Measurements from ENCODE around the gene FCGR2B.
"Not testable (repeated sequence)": the region's sequence is repeated elsewhere in the genome, so short reads cannot be mapped to it uniquely, and the experiment has no call there.

The FCGR2B gene

GRCh38 chr1:161662684-161663339 lies at the start of gene FCGR2B:
FCGR2B (plus strand) TSS chr1:161663143; CDS start chr1:161663242, 99 bp downstream.
- FAIRE-seq = not testable (repeated sequence)

- FAIRE-seq = not testable (repeated sequence)
These were observed 46.5 kb upstream of the FCGR2B start for GRCh38 chr1:161616417-161616816.

- FAIRE-seq = not testable (repeated sequence)
These were observed 44.4 kb upstream of the FCGR2B start for GRCh38 chr1:161618517-161618916.

- FAIRE-seq = not testable (repeated sequence)
These were observed 42.5 kb upstream of the FCGR2B start for GRCh38 chr1:161620399-161620798.

GRCh38 chr1:161621181-161622000 lies 41.6 kb upstream of the FCGR2B start:
- FAIRE-seq = not testable (repeated sequence)

- not testable (repeated sequence) for FAIRE-seq
These were observed 40.9 kb upstream of the FCGR2B start for GRCh38 chr1:161622054-161622453.

- FAIRE-seq = not testable (repeated sequence)
These were observed 39.4 kb upstream of the FCGR2B start for GRCh38 chr1:161623401-161624051.

- not testable (repeated sequence) for FAIRE-seq
These were observed 38.3 kb upstream of the FCGR2B start for GRCh38 chr1:161624605-161625004.

GRCh38 chr1:161626445-161627146 lies 36.3 kb upstream of the FCGR2B start:
- FAIRE-seq = not testable (repeated sequence)

GRCh38 chr1:161630128-161630742 lies 32.7 kb upstream of the FCGR2B start:
- FAIRE-seq = not testable (repeated sequence)

GRCh38 chr1:161631076-161631475 lies 31.9 kb upstream of the FCGR2B start, which contains the start of gene FCGR3B:
FCGR3B (minus strand) TSS chr1:161631176; CDS start chr1:161631094, 82 bp downstream.
- no peak for FAIRE-seq

GRCh38 chr1:161634993-161635392 lies 27.9 kb upstream of the FCGR2B start:
- FAIRE-seq = not testable (repeated sequence)

GRCh38 chr1:161636189-161636782 lies 26.7 kb upstream of the FCGR2B start:
- FAIRE-seq = not testable (repeated sequence)

- FAIRE-seq = not testable (repeated sequence)
These were observed 26.0 kb upstream of the FCGR2B start for GRCh38 chr1:161636976-161637375.

GRCh38 chr1:161638251-161638993 lies 24.5 kb upstream of the FCGR2B start:
- FAIRE-seq = not testable (repeated sequence)

- FAIRE-seq = not testable (repeated sequence)
These were observed 23.7 kb upstream of the FCGR2B start for GRCh38 chr1:161639203-161639602.

GRCh38 chr1:161642697-161643096 lies 20.2 kb upstream of the FCGR2B start:
- not testable (repeated sequence) for FAIRE-seq

GRCh38 chr1:161643481-161644208 lies 19.3 kb upstream of the FCGR2B start:
- not testable (repeated sequence) for FAIRE-seq

GRCh38 chr1:161644855-161645254 lies 18.1 kb upstream of the FCGR2B start:
- not testable (repeated sequence) for FAIRE-seq
